H1 (cell line): ENCODE measurements around the gene HOXA13. TPM values are rescaled to one million over a fixed set of nuclear protein-coding genes. Genes with fewer than 3 reads are reported as not detected.
A peak's percentile ranks its signal among the peaks of the same experiment; 100 is the strongest.

Experiments used
- CTCF ChIA-PET: fragments of 300-600 bp; sonication (Branson Sonifier 250); formaldehyde crosslinking; loops from one replicate; lab custom pipeline; 2021; ENCODE audit not compliant: partially characterized antibody; lab: Charles Lee
- POLR2A ChIA-PET: fragments of 300-600 bp; sonication (Branson Sonifier 250); formaldehyde crosslinking; loops from one replicate; lab custom pipeline; 2021; ENCODE audit warnings: inconsistent platforms; ENCODE audit not compliant: partially characterized antibody; lab: Charles Lee
- DNase-seq, 2 experiments: peaks; one replicate each; pipeline versions ENCODE4 v3.0.0 to v3.0.0-alpha.2; 2010 to 2022; ENCODE audit warnings: low spot score in 2 of 2, low read depth in 1 of 2, mixed read lengths in 1 of 2
- FAIRE-seq: peaks from 2 replicates; lab custom pipeline; 2011; peaks lifted over from hg19 to GRCh38; lab: Jason Lieb, UNC
- H2AFZ ChIP-seq: 2 replicates; pipeline ENCODE4 v1.8.1; 2012; ENCODE audit warnings: low read length, inconsistent platforms
- H2AK5ac ChIP-seq: 2 replicates; pipeline ENCODE4 v1.6.1; 2013; ENCODE audit warnings: low read depth, low read length
- H2BK120ac ChIP-seq: replicated peaks from 2 replicates; pipeline ENCODE3; 2013; ENCODE audit warnings: low read depth, low read length, inconsistent platforms
- H2BK12ac ChIP-seq: 2 replicates; pipeline ENCODE4 v1.6.1; 2013; ENCODE audit warnings: low read depth, low read length
- H2BK15ac ChIP-seq: 2 replicates; pipeline ENCODE4 v1.6.1; 2013; ENCODE audit warnings: low read length
- H2BK20ac ChIP-seq: 2 replicates; pipeline ENCODE4 v1.6.1; 2013; ENCODE audit warnings: low read length
- H2BK5ac ChIP-seq: 2 replicates; pipeline ENCODE4 v1.6.1; 2013; ENCODE audit warnings: low read depth, low read length
- H3K14ac ChIP-seq: 2 replicates; pipeline ENCODE4 v1.6.1; 2013; ENCODE audit warnings: inconsistent platforms; ENCODE audit not compliant: insufficient read length
- H3K18ac ChIP-seq: 2 replicates; pipeline ENCODE4 v1.6.1; 2013; ENCODE audit warnings: low read length; ENCODE audit errors: extremely low read depth
- H3K23ac ChIP-seq: 2 replicates; pipeline ENCODE4 v1.6.1; 2013; ENCODE audit warnings: inconsistent platforms; ENCODE audit not compliant: insufficient read length
- H3K23me2 ChIP-seq: 2 replicates; pipeline ENCODE4 v1.6.1; 2013; ENCODE audit warnings: low read depth, low read length
- H3K27ac ChIP-seq: 2 replicates; pipeline ENCODE4 v1.6.1; 2011; ENCODE audit warnings: low read depth, low read length, inconsistent platforms
- H3K27me3 ChIP-seq, 4 experiments: replicated peaks in 1 of 4; 1 replicate in 1 of 4; 2 replicates in 3 of 4; pipeline versions ENCODE4 v1.6.1 to v1.8.1; 2011 to 2013; ENCODE audit warnings: low read length in 3 of 4, mild to moderate bottlenecking in 3 of 4, inconsistent platforms in 2 of 4, mixed read lengths in 2 of 4, moderate library complexity in 1 of 4; ENCODE audit not compliant: control insufficient read depth in 3 of 4, insufficient read depth in 3 of 4; ENCODE audit errors: extremely low read depth in 1 of 4
- H3K36me3 ChIP-seq, 4 experiments: 2 replicates each; pipeline versions ENCODE4 v1.6.1 to v1.8.1; 2011 to 2013; ENCODE audit warnings: mild to moderate bottlenecking in 4 of 4, low read length in 3 of 4, moderate library complexity in 2 of 4, control low read depth in 1 of 4, inconsistent platforms in 1 of 4; ENCODE audit not compliant: insufficient read depth in 4 of 4, control insufficient read depth in 2 of 4
- H3K4ac ChIP-seq: replicated peaks from 2 replicates; pipeline ENCODE3; 2013; ENCODE audit warnings: low read length, low read depth, mixed read lengths, inconsistent platforms; ENCODE audit not compliant: insufficient read length
- H3K4me1 ChIP-seq, 4 experiments: replicated peaks in 1 of 4; 1 replicate in 1 of 4; 2 replicates in 3 of 4; pipeline versions ENCODE4 v1.6.1 to v1.8.1; 2011 to 2013; ENCODE audit warnings: low read length in 3 of 4, inconsistent platforms in 2 of 4, mixed read lengths in 1 of 4; ENCODE audit not compliant: insufficient read depth in 4 of 4, control insufficient read depth in 3 of 4
- H3K4me2 ChIP-seq, 2 experiments: 2 replicates each; pipeline versions ENCODE4 v1.6.1 to v1.8.1; 2011 to 2013; ENCODE audit warnings: low read depth in 2 of 2, low read length in 2 of 2, control low read depth in 1 of 2, inconsistent platforms in 1 of 2, mild to moderate bottlenecking in 1 of 2; ENCODE audit not compliant: insufficient read depth in 1 of 2
- H3K4me3 ChIP-seq, 4 experiments: fragments of 200-600, 300-600 bp in 1 of 4; sonication (generic), shearing (Covaris generic), sonication (Bioruptor Twin) in 1 of 4; 2 replicates each; pipeline versions ENCODE4 v1.5.1 to v1.8.1; 2011 to 2016; ENCODE audit warnings: low read length in 4 of 4, low read depth in 3 of 4, control low read depth in 2 of 4, inconsistent platforms in 2 of 4, mild to moderate bottlenecking in 2 of 4, mixed read lengths in 1 of 4, moderate library complexity in 1 of 4; ENCODE audit not compliant: insufficient read depth in 2 of 4; ENCODE audit errors: extremely low read depth in 1 of 4
- H3K56ac ChIP-seq: replicated peaks from 2 replicates; pipeline ENCODE3; 2013; ENCODE audit warnings: low read depth, mild to moderate bottlenecking, mixed read lengths, low read length, inconsistent platforms; ENCODE audit not compliant: insufficient read length
- H3K79me1 ChIP-seq: 2 replicates; pipeline ENCODE4 v1.6.1; 2013; ENCODE audit warnings: low read depth, low read length, control low read depth
- H3K79me2 ChIP-seq, 2 experiments: 2 replicates each; pipeline versions ENCODE4 v1.6.1 to v1.8.1; 2012 to 2013; ENCODE audit warnings: low read length in 2 of 2, mild to moderate bottlenecking in 2 of 2, inconsistent platforms in 1 of 2; ENCODE audit not compliant: insufficient read depth in 2 of 2, control insufficient read depth in 1 of 2
- H3K9ac ChIP-seq, 4 experiments: replicated peaks in 1 of 4; 1 replicate in 1 of 4; 2 replicates in 3 of 4; pipeline versions ENCODE4 v1.6.1 to v1.8.1; 2011 to 2013; ENCODE audit warnings: low read depth in 3 of 4, low read length in 3 of 4, control low read depth in 2 of 4, mild to moderate bottlenecking in 2 of 4, moderate library complexity in 2 of 4, inconsistent platforms in 1 of 4; ENCODE audit errors: extremely low read depth in 1 of 4
- H3K9me3 ChIP-seq, 2 experiments: 2 replicates each; pipeline versions ENCODE4 v1.6.1 to v1.8.1; 2012 to 2013; ENCODE audit warnings: mild to moderate bottlenecking in 2 of 2, moderate library complexity in 2 of 2, control low read depth in 1 of 2, inconsistent platforms in 1 of 2, low read depth in 1 of 2, low read length in 1 of 2, mixed read lengths in 1 of 2; ENCODE audit not compliant: insufficient read depth in 2 of 2
- H4K20me1 ChIP-seq, 2 experiments: replicated peaks in 1 of 2; 2 replicates each; pipeline versions ENCODE3 to v1.8.1; 2011 to 2013; ENCODE audit warnings: inconsistent platforms in 2 of 2, low read length in 2 of 2, mild to moderate bottlenecking in 1 of 2; ENCODE audit not compliant: insufficient read depth in 2 of 2, control insufficient read depth in 1 of 2
- H4K5ac ChIP-seq: 2 replicates; pipeline ENCODE4 v1.6.1; 2013; ENCODE audit warnings: low read length, low read depth, mixed read lengths, inconsistent platforms; ENCODE audit not compliant: insufficient read length
- H4K8ac ChIP-seq: 2 replicates; pipeline ENCODE4 v1.8.0; 2013; ENCODE audit warnings: mild to moderate bottlenecking, moderate library complexity, low read length, inconsistent platforms; ENCODE audit not compliant: insufficient read depth; ENCODE audit errors: extremely low read depth
- H4K91ac ChIP-seq: replicated peaks from 2 replicates; pipeline ENCODE3; 2013; ENCODE audit warnings: low read length, mixed read lengths, inconsistent platforms; ENCODE audit not compliant: insufficient read length
- CBX5 ChIP-seq: fragments of 300-800, 300-1000 bp; sonication (generic); IDR thresholded peaks from 2 replicates; pipeline ENCODE4 v1.7.1; 2016; ENCODE audit warnings: antibody characterized with exemption, low read length, low read depth
- CHD2 ChIP-seq: IDR thresholded peaks from 2 replicates; pipeline ENCODE4 v1.6.1; 2012; ENCODE audit warnings: low read length, improper control_type of control experiment
- E2F6 ChIP-seq: IDR thresholded peaks from 2 replicates; pipeline ENCODE4 v1.6.1; 2012; ENCODE audit warnings: inconsistent platforms
- EGR1 ChIP-seq: IDR thresholded peaks from 2 replicates; pipeline ENCODE4 v1.6.1; 2011; ENCODE audit warnings: low read depth, low read length, borderline replicate concordance
- NRF1 ChIP-seq: IDR thresholded peaks from 2 replicates; pipeline ENCODE4 v1.6.1; 2011; ENCODE audit warnings: mild to moderate bottlenecking, low read depth, low read length, improper control_type of control experiment
- PHF8 ChIP-seq: fragments of 200-600 bp; sonication (generic); conservative IDR thresholded peaks from 2 replicates; pipeline ENCODE4 v1.7.1; 2012; ENCODE audit warnings: low read depth, mild to moderate bottlenecking, inconsistent platforms, low read length, moderate library complexity
- RNF2 ChIP-seq: fragments of 200-900, 300-1000 bp; sonication (generic); IDR thresholded peaks from 2 replicates; pipeline ENCODE4 v1.7.1; 2016; ENCODE audit warnings: borderline replicate concordance, low read depth, mild to moderate bottlenecking, antibody characterized with exemption, low read length; ENCODE audit not compliant: poor library complexity, severe bottlenecking; ENCODE audit errors: missing control alignments
- SUZ12 ChIP-seq: fragments of 200-600 bp; sonication (generic); IDR thresholded peaks from 2 replicates; pipeline ENCODE4 v1.6.1; 2012; ENCODE audit warnings: mild to moderate bottlenecking, inconsistent platforms, low read length, moderate library complexity, mixed read lengths
- TAF7 ChIP-seq: optimal IDR thresholded peaks from 2 replicates; pipeline ENCODE3; 2011; ENCODE audit warnings: low read depth, mild to moderate bottlenecking, inconsistent platforms, low read length, moderate library complexity, borderline replicate concordance
- WGBS, 2 experiments: shearing (Covaris generic) in 1 of 2; methylation state at CpG; one replicate each; pipeline versions ENCODE4 v1.1.6 to v1.1.7; 2013 to 2015; ENCODE audit warnings: low lambda C conversion rate in 2 of 2, mixed read lengths in 2 of 2, inconsistent platforms in 1 of 2, low coverage in 1 of 2, missing lambda C conversion rate in 1 of 2; ENCODE audit not compliant: insufficient replicate concordance in 2 of 2, insufficient coverage in 1 of 2, insufficient read length in 1 of 2; ENCODE audit errors: extremely low coverage in 1 of 2, missing lambda C conversion rate in 1 of 2; 5-methylcytosine and 5-hydroxymethylcytosine counted together
- polyA plus RNA-seq, 7 experiments: library from polyadenylated mRNA; depleted of rRNA in 3 of 7; stranded (reverse) in 5 of 7; unstranded in 2 of 7; fragments of >200 nt in 5 of 7; fragments of 200-250 nt in 2 of 7; gene quantifications; 1 replicate in 5 of 7; 2 replicates in 1 of 7; 4 replicates in 1 of 7; pipeline versions ENCODE4 v1.2.1 to v1.2.3, GENCODE V29; 2011 to 2013; ENCODE audit warnings: missing spikeins in 2 of 7, mixed read lengths in 2 of 7
- total RNA-seq: library from RNA; stranded (reverse); fragmentation: NEBNext Ultra II Directional; extraction: Animal tissue kit (Norgen Biotek cat#: 25700); gene quantifications from 2 replicates; pipeline ENCODE4 v1.2.1, GENCODE V29; 2021

Gene HOXA13
- total and polyA plus RNA-seq, 2 of the 8 experiments (the other 6 are each of a cell fraction or from before 2014, with no cell fraction given): not detected

GRCh38 chr7:27176962-27177794, 22.7 kb downstream of the HOXA13 start:
- Histone ChIP-seq H2BK120ac (no peak overlapping the region), H2BK20ac (no peak overlapping the region), H3K27ac (no peak overlapping the region), H3K4me2 (no peak overlapping the region), H3K56ac (no peak overlapping the region), H2BK5ac (no peak overlapping the region), H3K79me2 (no peaks in the 10 kb centered on the region), H3K23me2 (no peaks in the 10 kb centered on the region; the same call in 1 of the 2 replicates), H3K18ac (no peak overlapping the region), H3K4me3 (no peak overlapping the region), H3K4me1 (peaks cover 4 to 11% (median 5%) of the 10 kb centered on the region in 4 experiments; a peak in 5 of 7 replicates), H3K9me3 (no peaks in the 10 kb centered on the region; a peak in 1 of 4 replicates), H2BK12ac (no peak overlapping the region), H4K20me1 (peaks cover 43 to 54% of the 10 kb centered on the region in 2 experiments), H4K5ac (no peak overlapping the region), H3K36me3 (peaks cover 0 to 15% (median 0%) of the 10 kb centered on the region in 4 experiments; a peak in 1 of 8 replicates), H3K9ac (no peak overlapping the region), H4K91ac (no peak overlapping the region), H2AK5ac (no peak overlapping the region), H3K23ac (no peak overlapping the region), H3K79me1 (no peaks in the 10 kb centered on the region), H3K27me3 (peaks cover 99 to 100% (median 100%) of the 10 kb centered on the region in 4 experiments), H2BK15ac (no peak overlapping the region), H3K14ac (no peak overlapping the region), H3K4ac (no peak overlapping the region), H2AFZ (no peak overlapping the region), H4K8ac (no peak overlapping the region)
- DNase-seq (peak in 1 of 2 experiments; percentile 44), FAIRE-seq (no peak)
- no peak for TF ChIP-seq CBX5
- TF ChIP-seq PHF8: no peak
- TF ChIP-seq NRF1: no peak
- no peak for TF ChIP-seq EGR1
- TF ChIP-seq E2F6: no peak
- TF ChIP-seq SUZ12: peak; percentile 90
- TF ChIP-seq CHD2: no peak
- no peak for TF ChIP-seq TAF7
- peak; percentile 96 for TF ChIP-seq RNF2
- WGBS, 2 experiments: 32% methylated on average over 22 of the region's 22 CpGs; no CpG with 5 or more reads in 1 of the 2 experiments
- ChIA-PET CTCF (interaction anchor here (0.7 to 2.4 kb wide), 11 partner anchors 9 to 919 kb away, joined by 3 to 8 read pairs (median 4); no protein-coding TSS in a partner anchor), POLR2A (no interaction called here)
